IMR-90 (cell line): Measurements from ENCODE around the gene MED23. TPM values are rescaled to one million over a fixed set of nuclear protein-coding genes. Genes with fewer than 3 reads are reported as not detected.

Source experiments
- ATAC-seq: fragments of 200-7000 bp; cut with Tn5 transposase; 2 replicates; pipeline ENCODE4 v1.9.1; 2020; ENCODE audit warnings: low read depth, mild to moderate bottlenecking, moderate library complexity
- BruUV-seq: library from RNA; stranded (reverse); fragments of 400-500 nt; replicated peaks from 2 replicates; lab custom pipeline; 2021; lab: Mats Ljungman, UMichigan
- CTCF ChIA-PET: fragments of 300-600 bp; formaldehyde crosslinking; extraction: SDS; loops from one replicate; lab custom pipeline; 2021; ENCODE audit warnings: antibody characterized with exemption; lab: Yijun Ruan, JAX
- POLR2A ChIA-PET: fragments of 300-600 bp; sonication (Branson Sonifier 250); formaldehyde crosslinking; loops from one replicate; lab custom pipeline; 2022; ENCODE audit warnings: antibody characterized with exemption; ENCODE audit not compliant: unreplicated experiment; lab: Charles Lee
- DNase-seq: peaks from one replicate; pipeline ENCODE4 v3.0.0; 2013
- H2AFZ ChIP-seq: replicated peaks from 2 replicates; pipeline ENCODE3; 2013; ENCODE audit warnings: low read length, mild to moderate bottlenecking; ENCODE audit not compliant: poor library complexity
- H2AK5ac ChIP-seq: 2 replicates; pipeline ENCODE4 v1.6.1; 2013; ENCODE audit warnings: low read depth, low read length, inconsistent platforms
- H2AK9ac ChIP-seq: replicated peaks from 2 replicates; pipeline ENCODE3; 2013; ENCODE audit warnings: mild to moderate bottlenecking, low read depth, low read length, moderate library complexity; ENCODE audit not compliant: poor library complexity
- H2BK120ac ChIP-seq: 2 replicates; pipeline ENCODE4 v1.6.1; 2013; ENCODE audit warnings: low read depth, low read length, inconsistent platforms
- H2BK15ac ChIP-seq: 3 replicates; pipeline ENCODE4 v1.6.1; 2013; ENCODE audit warnings: low read depth, low read length, inconsistent platforms
- H2BK20ac ChIP-seq: 2 replicates; pipeline ENCODE4 v1.6.1; 2013; ENCODE audit warnings: low read depth, mild to moderate bottlenecking, inconsistent platforms, low read length, moderate library complexity
- H2BK5ac ChIP-seq: 2 replicates; pipeline ENCODE4 v1.6.1; 2013; ENCODE audit warnings: mild to moderate bottlenecking, low read depth, low read length, inconsistent platforms; ENCODE audit not compliant: poor library complexity, severe bottlenecking
- H3K14ac ChIP-seq: replicated peaks from 2 replicates; pipeline ENCODE4 v1.6.1; 2013; ENCODE audit warnings: low read depth, low read length, inconsistent platforms
- H3K18ac ChIP-seq: 2 replicates; pipeline ENCODE4 v1.6.1; 2013; ENCODE audit warnings: low read depth, low read length, control low read depth
- H3K23ac ChIP-seq: 2 replicates; pipeline ENCODE4 v1.6.1; 2013; ENCODE audit warnings: low read depth, low read length, inconsistent platforms
- H3K27ac ChIP-seq: 2 replicates; pipeline ENCODE4 v1.5.1; 2013; ENCODE audit warnings: mild to moderate bottlenecking, control low read depth, low read length; ENCODE audit not compliant: insufficient read depth
- H3K27me3 ChIP-seq: 2 replicates; pipeline ENCODE4 v1.6.1; 2013; ENCODE audit warnings: low read length; ENCODE audit not compliant: control insufficient read depth, insufficient read depth
- H3K36me3 ChIP-seq: 2 replicates; pipeline ENCODE4 v1.6.1; 2013; ENCODE audit warnings: low read length, mixed read lengths; ENCODE audit not compliant: control insufficient read depth, insufficient read depth
- H3K4ac ChIP-seq: 2 replicates; pipeline ENCODE4 v1.6.1; 2013; ENCODE audit warnings: low read depth, low read length, inconsistent platforms
- H3K4me1 ChIP-seq: 2 replicates; pipeline ENCODE4 v1.6.1; 2013; ENCODE audit warnings: low read length, mixed read lengths; ENCODE audit not compliant: control insufficient read depth, insufficient read depth
- H3K4me2 ChIP-seq: 2 replicates; pipeline ENCODE4 v1.6.1; 2013; ENCODE audit warnings: low read depth, mild to moderate bottlenecking, control low read depth, low read length, moderate library complexity
- H3K4me3 ChIP-seq: 2 replicates; pipeline ENCODE4 v1.5.1; 2013; ENCODE audit warnings: low read depth, mild to moderate bottlenecking, control low read depth, low read length, moderate library complexity; ENCODE audit not compliant: insufficient read depth
- H3K56ac ChIP-seq: 2 replicates; pipeline ENCODE4 v1.6.1; 2013; ENCODE audit warnings: low read length, inconsistent platforms; ENCODE audit not compliant: insufficient read depth; ENCODE audit errors: extremely low read depth
- H3K79me1 ChIP-seq, 2 experiments: 2 replicates each; pipeline ENCODE4 v1.6.1; 2013; ENCODE audit warnings: low read length in 2 of 2, inconsistent platforms in 1 of 2, low read depth in 1 of 2
- H3K9ac ChIP-seq: 2 replicates; pipeline ENCODE4 v1.6.1; 2013; ENCODE audit warnings: low read depth, low read length, control low read depth
- H3K9me1 ChIP-seq: 2 replicates; pipeline ENCODE4 v1.6.1; 2013; ENCODE audit warnings: low read length, inconsistent platforms; ENCODE audit not compliant: insufficient read depth
- H3K9me3 ChIP-seq: 2 replicates; pipeline ENCODE4 v1.6.1; 2013; ENCODE audit warnings: low read length; ENCODE audit not compliant: control insufficient read depth, insufficient read depth
- H4K20me1 ChIP-seq: 2 replicates; pipeline ENCODE4 v1.6.1; 2013; ENCODE audit warnings: low read length, inconsistent platforms; ENCODE audit not compliant: insufficient read depth
- H4K5ac ChIP-seq: 2 replicates; pipeline ENCODE4 v1.6.1; 2013; ENCODE audit warnings: mild to moderate bottlenecking, low read depth, low read length, control low read depth
- H4K8ac ChIP-seq, 2 experiments: 2 replicates each; pipeline ENCODE4 v1.6.1; 2013; ENCODE audit warnings: low read depth in 2 of 2, low read length in 2 of 2, control low read depth in 1 of 2, inconsistent platforms in 1 of 2
- H4K91ac ChIP-seq: 2 replicates; pipeline ENCODE4 v1.6.1; 2013; ENCODE audit warnings: low read depth, low read length, inconsistent platforms; ENCODE audit not compliant: insufficient read depth
- BHLHE40 ChIP-seq: fragments of 150-350 bp; IDR thresholded peaks from 2 replicates; pipeline ENCODE4 v1.6.1; 2016; ENCODE audit warnings: mild to moderate bottlenecking, low read depth, low read length
- FOS ChIP-seq: fragments of 150-350 bp; IDR thresholded peaks from 2 replicates; pipeline ENCODE4 v1.6.1; 2016; ENCODE audit warnings: low read depth, low read length
- MAZ ChIP-seq: IDR thresholded peaks from 2 replicates; pipeline ENCODE4 v1.6.1; 2012; ENCODE audit warnings: low read depth, mild to moderate bottlenecking, low read length, improper control_type of control experiment, moderate library complexity, borderline replicate concordance
- NFE2L2 ChIP-seq: fragments of 150-350 bp; IDR thresholded peaks from 2 replicates; pipeline ENCODE4 v1.6.1; 2016; ENCODE audit warnings: low read depth, mild to moderate bottlenecking, low read length
- RAD21 ChIP-seq: IDR thresholded peaks from 2 replicates; pipeline ENCODE4 v1.6.1; 2012; ENCODE audit warnings: low read length, improper control_type of control experiment
- RCOR1 ChIP-seq: IDR thresholded peaks from 2 replicates; pipeline ENCODE4 v1.6.1; 2012; ENCODE audit warnings: mild to moderate bottlenecking, low read length, improper control_type of control experiment; ENCODE audit not compliant: insufficient replicate concordance
- SMC3 ChIP-seq: fragments of 150-350 bp; IDR thresholded peaks from 2 replicates; pipeline ENCODE4 v1.6.1; 2016; ENCODE audit warnings: low read depth, mild to moderate bottlenecking, antibody characterized with exemption, low read length, moderate library complexity
- WGBS, 2 experiments: methylation state at CpG; one replicate each; pipeline versions ENCODE4 v1.1.5 to v1.1.7; 2013; ENCODE audit warnings: missing lambda C conversion rate in 2 of 2; ENCODE audit not compliant: insufficient read length in 1 of 2; ENCODE audit errors: extremely low coverage in 2 of 2; 5-methylcytosine and 5-hydroxymethylcytosine counted together
- dilution Hi-C: fragments of 300-500 bp; cut with HindIII; formaldehyde crosslinking; loops from one replicate; pipeline ENCODE4 v1.14.3; 2018; ENCODE audit warnings: low sequenced_read_pairs; ENCODE audit not compliant: unreplicated experiment
- in situ Hi-C: fragments of 300-500 bp; cut with MboI; formaldehyde crosslinking; loops from 3 replicates; pipeline ENCODE4 v1.14.3; 2019; ENCODE audit warnings: low sequenced_read_pairs, inconsistent platforms, mixed read lengths
- intact Hi-C: fragments of 100-400 bp; cut with micrococcal nuclease; formaldehyde crosslinking; loops from 2 replicates; pipeline ENCODE4 v1.10.0; 2022
- polyA plus RNA-seq, 3 experiments: library from polyadenylated mRNA; depleted of rRNA; stranded (reverse); fragments of >200 nt; gene quantifications; 2 replicates each; pipeline ENCODE4 v1.2.3, GENCODE V29; 2012; ENCODE audit warnings: low replicate concordance in 1 of 3
- total RNA-seq: library from RNA; depleted of rRNA; stranded (reverse); fragments of >200 nt; gene quantifications from 2 replicates; pipeline ENCODE4 v1.2.3, GENCODE V29; 2012

MED23 gene
- total and polyA plus RNA-seq, 2 of the 4 experiments (the other 2 are of a cell fraction) = 16.0 to 40.7 TPM

DNA sequence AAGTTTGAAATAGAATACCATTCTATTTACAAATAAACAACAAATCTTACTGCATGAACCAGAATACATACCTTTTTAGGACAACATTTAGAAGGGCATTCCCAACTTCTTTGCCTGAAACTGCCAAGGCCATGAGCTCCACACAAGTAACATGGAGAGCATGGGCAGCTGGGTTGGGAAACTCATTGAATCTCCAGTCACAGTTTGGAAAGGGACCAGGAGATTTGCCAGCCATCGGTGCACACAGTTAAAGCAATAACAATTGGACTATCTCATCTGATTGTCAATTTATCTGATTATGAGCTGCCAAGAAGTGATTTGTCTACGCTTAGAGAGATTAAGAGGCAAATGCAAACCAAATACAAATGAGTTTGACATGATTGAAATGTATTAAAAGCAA is 35.1 kb downstream of the MED23 start:
- in situ Hi-C loops (no loop called here), intact Hi-C loops (loop anchor here (10.0 kb wide), 1 partner anchor 708 kb away; no protein-coding TSS in a partner anchor), dilution Hi-C loops (no loop called here)
- H3K36me3 ChIP-seq = peaks cover 39% of the 10 kb centered on the region
- H4K8ac ChIP-seq = no peak overlapping the region
- H2BK120ac ChIP-seq = no peak overlapping the region
- H3K4me3 ChIP-seq = no peak overlapping the region
- H3K79me1 ChIP-seq = peaks cover 0 to 3% of the 10 kb centered on the region in 2 experiments; a peak in 1 of 4 replicates
- no peaks in the 10 kb centered on the region for H3K27me3 ChIP-seq
- no peak overlapping the region for H2AFZ ChIP-seq
- no peaks in the 10 kb centered on the region; the same call in 1 of the 2 replicates for H3K9me1 ChIP-seq
- no peak overlapping the region for H2BK15ac ChIP-seq
- no peak overlapping the region for H2BK5ac ChIP-seq
- no peak overlapping the region for H3K4ac ChIP-seq
- no peak overlapping the region for H2AK5ac ChIP-seq
- no TSS peak for BruUV-seq
- no CpG with 5 or more reads among the region's 2 CpGs for WGBS, 2 experiments
- no peak for DNase-seq
- no peak overlapping the region for H3K18ac ChIP-seq
- ChIA-PET CTCF (no interaction called here), POLR2A (no interaction called here)
- no peak overlapping the region for H2AK9ac ChIP-seq
- ATAC-seq = no peak
- no peak overlapping the region for H3K4me2 ChIP-seq
- H3K9ac ChIP-seq = no peak overlapping the region
- no peaks in the 10 kb centered on the region for H3K4me1 ChIP-seq
- no peaks in the 10 kb centered on the region for H3K9me3 ChIP-seq
- no peak overlapping the region for H3K56ac ChIP-seq
- no peak overlapping the region for H3K23ac ChIP-seq
- no peak overlapping the region for H4K5ac ChIP-seq
- no peak overlapping the region for H3K14ac ChIP-seq
- no peak overlapping the region for H2BK20ac ChIP-seq
- TF ChIP-seq FOS (no peak), SMC3 (no peak), RCOR1 (no peak), BHLHE40 (no peak), RAD21 (no peak), NFE2L2 (no peak), MAZ (no peak)
- no peak overlapping the region for H3K27ac ChIP-seq
- no peaks in the 10 kb centered on the region for H4K20me1 ChIP-seq
- no peak overlapping the region for H4K91ac ChIP-seq
